Sigmoid colon (tissue), 7 donors: ENCODE measurements around the gene INHBE. TPM values are rescaled to one million over a fixed set of nuclear protein-coding genes. Genes with fewer than 3 reads are reported as not detected.

Experiments used
- DNase-seq: peaks from one replicate; pipeline ENCODE4 v3.0.0-alpha.2; 2019
- H3K27ac ChIP-seq, 4 donors: fragments of 200-600 bp; sonication (generic); one replicate each; pipeline ENCODE4 v1.5.1; 2016 to 2019; ENCODE audit warnings: mild to moderate bottlenecking in 1 of 4
- H3K27me3 ChIP-seq, 3 donors: fragments of 200-600 bp; sonication (generic); one replicate each; pipeline ENCODE4 v1.5.1; 2019; ENCODE audit warnings: mild to moderate bottlenecking in 1 of 3
- H3K36me3 ChIP-seq, 4 donors: fragments of 200-600 bp; sonication (generic); one replicate each; pipeline ENCODE4 v1.5.1; 2016 to 2019
- H3K4me1 ChIP-seq, 4 donors: fragments of 200-600 bp; sonication (generic); one replicate each; pipeline ENCODE4 v1.5.1; 2017 to 2019
- H3K4me3 ChIP-seq, 4 donors: fragments of 200-600 bp; sonication (generic); one replicate each; pipeline ENCODE4 v1.5.1; 2017 to 2019; ENCODE audit warnings: mild to moderate bottlenecking in 2 of 4, moderate library complexity in 1 of 4
- H3K9me3 ChIP-seq, 4 donors: fragments of 200-600 bp in 3 of 4; sonication (generic) in 3 of 4; one replicate each; pipeline versions ENCODE4 v1.5.1 to v1.6.1; 2013 to 2019
- CTCF ChIP-seq, 4 experiments: fragments of 450-650 bp in 3 of 4; fragments of 200-600 bp in 1 of 4; IDR thresholded peaks; one replicate each; pipeline ENCODE4 v1.5.1; 2016 to 2019; ENCODE audit warnings: antibody characterized with exemption in 4 of 4, mild to moderate bottlenecking in 3 of 4, moderate library complexity in 2 of 4
- EP300 ChIP-seq, 4 donors: sonication (generic); formaldehyde crosslinking; IDR thresholded peaks; one replicate each; pipeline ENCODE4 v1.6.1; 2017; ENCODE audit warnings: antibody characterized with exemption in 4 of 4
- POLR2A ChIP-seq, 2 donors: fragments of 450-650 bp; IDR thresholded peaks; one replicate each; pipeline ENCODE4 v1.6.1; 2016; ENCODE audit warnings: antibody characterized with exemption in 2 of 2, mild to moderate bottlenecking in 2 of 2, moderate library complexity in 2 of 2
- POLR2AphosphoS5 ChIP-seq, 4 donors: sonication (generic); formaldehyde crosslinking; IDR thresholded peaks; one replicate each; pipeline ENCODE4 v1.6.1; 2017; ENCODE audit warnings: antibody characterized with exemption in 4 of 4
- WGBS, 2 donors: extraction: QIAGEN DNeasy Blood & Tissue Kit; methylation state at CpG; one replicate each; pipeline ENCODE4 v1.1.7; 2013; 5-methylcytosine and 5-hydroxymethylcytosine counted together
- intact Hi-C: fragments of 100-400 bp; cut with DNase I; formaldehyde crosslinking; loops from one replicate; pipeline ENCODE4 v1.15.1; 2023
- polyA plus RNA-seq, 3 donors: library from polyadenylated mRNA; stranded (reverse); fragments of 200-250 nt; gene quantifications; one replicate each; pipeline ENCODE4 v1.2.3, GENCODE V29; 2013
- total RNA-seq, 4 donors: library from RNA; depleted of rRNA; stranded (reverse); fragments of >200 nt; gene quantifications; one replicate each; pipeline ENCODE4 v1.1.0, GENCODE V29; 2016
- donor health status: healthy with polysubstance abuse.
- donor health status: Bipolar disorder and iron deficiency.
- donor health status: healthy.

The INHBE gene
- total and polyA plus RNA-seq, 7 donors = 0.09 to 0.36 TPM; not detected in 5

- 31 to 43% methylated on average over 9 of the region's 9 CpGs for WGBS, 2 donors
- peak overlapping the region in 3 of 4 donors; percentile 55 to 71 (median 62) for H3K27ac ChIP-seq
- no peaks in the 10 kb centered on the region for H3K9me3 ChIP-seq
- peaks cover 0 to 21% (median 10%) of the 10 kb centered on the region in 4 donors for H3K4me1 ChIP-seq
- DNase-seq = no peak
- intact Hi-C loops = loop anchor here (2.0 kb wide), 1 partner anchor 144 kb away; no protein-coding TSS in a partner anchor
- H3K27me3 ChIP-seq = peaks cover 0 to 7% (median 0%) of the 10 kb centered on the region in 3 donors
- no peaks in the 10 kb centered on the region for H3K36me3 ChIP-seq
- no peak overlapping the region for H3K4me3 ChIP-seq
- TF ChIP-seq EP300 (IDR thresholded peaks at IDR 0.05) = peak in 2 of 4 donors; percentile 4 to 52
- no peak for TF ChIP-seq POLR2A (IDR thresholded peaks at IDR 0.05)
- TF ChIP-seq POLR2AphosphoS5 (IDR thresholded peaks at IDR 0.05) = peak in 2 of 4 donors; percentile 11 to 57
Measured at GRCh38 chr12:57452181-57452936, 2.7 kb upstream of the INHBE start.

- H3K9me3 ChIP-seq = no peaks in the 10 kb centered on the region
- H3K4me1 ChIP-seq = peaks cover 0 to 21% (median 10%) of the 10 kb centered on the region in 4 donors
- no peak overlapping the region for H3K4me3 ChIP-seq
- TF ChIP-seq CTCF (IDR thresholded peaks at IDR 0.05) (peak; percentile 67 to 95 (median 92)), EP300 (IDR thresholded peaks at IDR 0.05) (no peak), POLR2A (IDR thresholded peaks at IDR 0.05) (no peak), POLR2AphosphoS5 (IDR thresholded peaks at IDR 0.05) (no peak)
- intact Hi-C loops = loop anchor here (1.0 to 2.0 kb wide), 2 partner anchors 144 to 190 kb away; no protein-coding TSS in a partner anchor
- DNase-seq = peak; percentile 89
- peak overlapping the region in 3 of 4 donors; percentile 55 to 71 (median 62) for H3K27ac ChIP-seq
- 32 to 34% methylated on average over 7 of the region's 7 CpGs for WGBS, 2 donors
- H3K27me3 ChIP-seq = peaks cover 0 to 7% (median 0%) of the 10 kb centered on the region in 3 donors
- no peaks in the 10 kb centered on the region for H3K36me3 ChIP-seq
Measured at GRCh38 chr12:57452937-57453509, 2.1 kb upstream of the INHBE start.

GRCh38 chr12:57454213-57454565 lies 918 bp upstream of the INHBE start:
- H3K27me3 ChIP-seq = peaks cover 0 to 7% (median 0%) of the 10 kb centered on the region in 3 donors
- H3K36me3 ChIP-seq = no peaks in the 10 kb centered on the region
- no peak for TF ChIP-seq EP300 (IDR thresholded peaks at IDR 0.05)
- TF ChIP-seq POLR2AphosphoS5 (IDR thresholded peaks at IDR 0.05) = no peak
- TF ChIP-seq POLR2A (IDR thresholded peaks at IDR 0.05) = no peak
- TF ChIP-seq CTCF (IDR thresholded peaks at IDR 0.05) = no peak
- DNase-seq = no peak
- intact Hi-C loops = no loop called here
- H3K4me1 ChIP-seq = peaks cover 0 to 27% (median 13%) of the 10 kb centered on the region in 4 donors
- H3K27ac ChIP-seq = no peak overlapping the region
- WGBS, 2 donors = 95 to 97% methylated on average over 2 of the region's 2 CpGs
- H3K4me3 ChIP-seq = no peak overlapping the region
- H3K9me3 ChIP-seq = no peaks in the 10 kb centered on the region

GRCh38 chr12:57455374-57456144 lies 452 bp downstream of the INHBE start:
- TF ChIP-seq POLR2AphosphoS5 (IDR thresholded peaks at IDR 0.05) = no peak
- no peak for TF ChIP-seq EP300 (IDR thresholded peaks at IDR 0.05)
- TF ChIP-seq POLR2A (IDR thresholded peaks at IDR 0.05) = no peak
- TF ChIP-seq CTCF (IDR thresholded peaks at IDR 0.05) = no peak
- Histone ChIP-seq H3K4me1 (peaks cover 4 to 37% (median 20%) of the 10 kb centered on the region in 4 donors), H3K4me3 (no peak overlapping the region), H3K36me3 (no peaks in the 10 kb centered on the region), H3K9me3 (no peaks in the 10 kb centered on the region), H3K27me3 (peaks cover 0 to 10% (median 0%) of the 10 kb centered on the region in 3 donors), H3K27ac (no peak overlapping the region)
- intact Hi-C loops = no loop called here
- DNase-seq = no peak
- WGBS, 2 donors = 32 to 59% methylated on average over 10 of the region's 10 CpGs
